ENCODE measurements around the gene NUP93. TPM values are rescaled to one million over a fixed set of nuclear protein-coding genes. Genes with fewer than 3 reads are reported as not detected.

Gene NUP93
- polyA plus RNA-seq, 1 donor from 2014 or later = 237 TPM

DNA sequence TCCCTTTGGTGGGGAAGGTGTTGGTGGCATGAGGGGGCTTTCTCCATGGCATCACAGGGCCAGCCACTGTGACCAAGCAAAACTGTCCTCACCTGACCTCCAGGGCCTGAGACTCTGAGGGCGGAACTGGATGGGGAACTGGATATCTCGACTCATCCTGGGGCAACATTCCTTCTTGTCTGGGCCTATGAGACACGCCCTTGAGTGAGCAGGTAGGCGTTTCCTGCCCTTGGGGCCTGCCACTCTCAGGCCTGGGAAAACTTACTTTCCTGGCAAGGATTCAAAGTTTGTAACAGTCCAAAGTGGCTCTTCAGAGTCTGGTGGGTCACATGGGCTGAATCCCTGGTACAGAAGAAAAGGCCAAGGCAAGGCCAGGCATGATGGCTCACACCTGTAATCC is 38.0 kb upstream of the NUP93 start:
- no peak overlapping the region for H3K27ac ChIP-seq (ENCODE audit: low read length)
- TF ChIP-seq RAD21 (conservative IDR thresholded peaks at IDR 0.05) (no peak), MXI1 (conservative IDR thresholded peaks at IDR 0.05; ENCODE audit: poor library complexity, severe bottlenecking) (no peak), SMC3 (conservative IDR thresholded peaks at IDR 0.05; ENCODE audit: poor library complexity) (no peak), REST (IDR thresholded peaks at IDR 0.05; ENCODE audit: borderline replicate concordance) (no peak), EP300 (conservative IDR thresholded peaks at IDR 0.05; ENCODE audit: poor library complexity, severe bottlenecking) (no peak), TAF1 (IDR thresholded peaks at IDR 0.05; ENCODE audit: low read depth) (no peak), POLR2AphosphoS5 (IDR thresholded peaks at IDR 0.05) (no peak), EZH2 (IDR thresholded peaks at IDR 0.05; ENCODE audit: borderline replicate concordance, insufficient read depth, low read length, poor library complexity, severe bottlenecking) (no peak)
- TF ChIP-seq, protein P1, sequence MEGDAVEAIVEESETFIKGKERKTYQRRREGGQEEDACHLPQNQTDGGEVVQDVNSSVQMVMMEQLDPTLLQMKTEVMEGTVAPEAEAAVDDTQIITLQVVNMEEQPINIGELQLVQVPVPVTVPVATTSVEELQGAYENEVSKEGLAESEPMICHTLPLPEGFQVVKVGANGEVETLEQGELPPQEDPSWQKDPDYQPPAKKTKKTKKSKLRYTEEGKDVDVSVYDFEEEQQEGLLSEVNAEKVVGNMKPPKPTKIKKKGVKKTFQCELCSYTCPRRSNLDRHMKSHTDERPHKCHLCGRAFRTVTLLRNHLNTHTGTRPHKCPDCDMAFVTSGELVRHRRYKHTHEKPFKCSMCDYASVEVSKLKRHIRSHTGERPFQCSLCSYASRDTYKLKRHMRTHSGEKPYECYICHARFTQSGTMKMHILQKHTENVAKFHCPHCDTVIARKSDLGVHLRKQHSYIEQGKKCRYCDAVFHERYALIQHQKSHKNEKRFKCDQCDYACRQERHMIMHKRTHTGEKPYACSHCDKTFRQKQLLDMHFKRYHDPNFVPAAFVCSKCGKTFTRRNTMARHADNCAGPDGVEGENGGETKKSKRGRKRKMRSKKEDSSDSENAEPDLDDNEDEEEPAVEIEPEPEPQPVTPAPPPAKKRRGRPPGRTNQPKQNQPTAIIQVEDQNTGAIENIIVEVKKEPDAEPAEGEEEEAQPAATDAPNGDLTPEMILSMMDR (IDR thresholded peaks at IDR 0.05; ENCODE audit: poor library complexity, severe bottlenecking) = no peak
- no peaks in the 10 kb centered on the region for H3K9me2 ChIP-seq (ENCODE audit: insufficient read depth, low read length)
- no peaks in the 10 kb centered on the region for H3K27me3 ChIP-seq (ENCODE audit: insufficient read depth, low read depth, low read length)
- no peak overlapping the region for H3K4me2 ChIP-seq (ENCODE audit: low read length)
- no peak overlapping the region for H2AFZ ChIP-seq (ENCODE audit: low read depth, low read length)
- H3K4me3 ChIP-seq (ENCODE audit: low read length) = no peak overlapping the region
- H3K9ac ChIP-seq (ENCODE audit: low read length) = no peak overlapping the region
- no peaks in the 10 kb centered on the region for H3K36me3 ChIP-seq (ENCODE audit: insufficient read depth, low read length)
- H3K79me2 ChIP-seq (replicated peaks; ENCODE audit: insufficient read depth, low read length) = no peaks in the 10 kb centered on the region
- no peaks in the 10 kb centered on the region for H3K9me3 ChIP-seq (ENCODE audit: low read length)
- no peaks in the 10 kb centered on the region for H4K20me1 ChIP-seq (ENCODE audit: insufficient read depth)
- H3F3A ChIP-seq (ENCODE audit: insufficient read depth, low read length, poor library complexity, severe bottlenecking) = no peaks in the 10 kb centered on the region

GRCh38 chr16:56695246-56695645 is 34.7 kb upstream of the NUP93 start:
- no peak overlapping the region for H2AFZ ChIP-seq (ENCODE audit: low read depth, low read length)
- no peak overlapping the region for H3K4me2 ChIP-seq (ENCODE audit: low read length)
- no peaks in the 10 kb centered on the region for H3K9me2 ChIP-seq (ENCODE audit: insufficient read depth, low read length)
- H3K79me2 ChIP-seq (replicated peaks; ENCODE audit: insufficient read depth, low read length) = no peaks in the 10 kb centered on the region
- H3K9me3 ChIP-seq (ENCODE audit: low read length) = no peaks in the 10 kb centered on the region
- TF ChIP-seq, protein P1 (IDR thresholded peaks at IDR 0.05; ENCODE audit: poor library complexity, severe bottlenecking) = no peak
- TF ChIP-seq MXI1 (conservative IDR thresholded peaks at IDR 0.05; ENCODE audit: poor library complexity, severe bottlenecking) (no peak), POLR2AphosphoS5 (IDR thresholded peaks at IDR 0.05) (no peak), RAD21 (conservative IDR thresholded peaks at IDR 0.05) (no peak), SMC3 (conservative IDR thresholded peaks at IDR 0.05; ENCODE audit: poor library complexity) (no peak), EZH2 (IDR thresholded peaks at IDR 0.05; ENCODE audit: borderline replicate concordance, insufficient read depth, low read length, poor library complexity, severe bottlenecking) (no peak), REST (IDR thresholded peaks at IDR 0.05; ENCODE audit: borderline replicate concordance) (no peak), TAF1 (IDR thresholded peaks at IDR 0.05; ENCODE audit: low read depth) (no peak), EP300 (conservative IDR thresholded peaks at IDR 0.05; ENCODE audit: poor library complexity, severe bottlenecking) (no peak)
- no peaks in the 10 kb centered on the region for H3K27me3 ChIP-seq (ENCODE audit: insufficient read depth, low read depth, low read length)
- H3K27ac ChIP-seq (ENCODE audit: low read length) = no peak overlapping the region
- H3K4me3 ChIP-seq (ENCODE audit: low read length) = no peak overlapping the region
- H3F3A ChIP-seq (ENCODE audit: insufficient read depth, low read length, poor library complexity, severe bottlenecking) = no peaks in the 10 kb centered on the region
- no peak overlapping the region for H3K9ac ChIP-seq (ENCODE audit: low read length)
- H3K36me3 ChIP-seq (ENCODE audit: insufficient read depth, low read length) = no peaks in the 10 kb centered on the region
- H4K20me1 ChIP-seq (ENCODE audit: insufficient read depth) = no peaks in the 10 kb centered on the region
